Esophagus (tissue), 2 donors: ENCODE measurements around the gene CYP2E1. TPM values are rescaled to one million over a fixed set of nuclear protein-coding genes. Genes with fewer than 3 reads are reported as not detected.
A peak's percentile ranks its signal among the peaks of the same experiment; 100 is the strongest.

Experiments
- H3K27ac ChIP-seq, 2 donors: one replicate each; pipeline ENCODE4 v1.5.1; 2013; ENCODE audit warnings: low read depth in 2 of 2, mild to moderate bottlenecking in 2 of 2, inconsistent platforms in 1 of 2, low read length in 1 of 2, moderate library complexity in 1 of 2
- H3K27me3 ChIP-seq, 2 donors: one replicate each; pipeline ENCODE4 v1.6.1; 2013; ENCODE audit warnings: low read length in 2 of 2, control low read depth in 1 of 2, mild to moderate bottlenecking in 1 of 2; ENCODE audit not compliant: insufficient read depth in 2 of 2, control insufficient read depth in 1 of 2
- H3K36me3 ChIP-seq, 2 donors: one replicate each; pipeline ENCODE4 v1.6.1; 2013; ENCODE audit warnings: low read length in 1 of 2; ENCODE audit not compliant: control insufficient read depth in 2 of 2, insufficient read depth in 2 of 2
- H3K4me1 ChIP-seq, 2 donors: one replicate each; pipeline ENCODE4 v1.6.1; 2013; ENCODE audit warnings: low read length in 1 of 2; ENCODE audit not compliant: control insufficient read depth in 2 of 2, insufficient read depth in 2 of 2
- H3K4me3 ChIP-seq, 2 donors: one replicate each; pipeline ENCODE4 v1.5.1; 2013; ENCODE audit warnings: low read length in 2 of 2, mild to moderate bottlenecking in 2 of 2, low read depth in 1 of 2, moderate library complexity in 1 of 2
- H3K9me3 ChIP-seq, 2 donors: one replicate each; pipeline ENCODE4 v1.6.1; 2013; ENCODE audit warnings: mild to moderate bottlenecking in 2 of 2, low read depth in 1 of 2, low read length in 1 of 2, moderate library complexity in 1 of 2; ENCODE audit not compliant: control insufficient read depth in 2 of 2, insufficient read depth in 1 of 2
- WGBS, 2 donors: extraction: QIAGEN DNeasy Blood & Tissue Kit; methylation state at CpG; one replicate each; pipeline ENCODE4 v1.1.7; 2013; 5-methylcytosine and 5-hydroxymethylcytosine counted together
- polyA plus RNA-seq, 2 donors: library from polyadenylated mRNA; stranded (reverse); fragments of 200-250 nt; gene quantifications; one replicate each; pipeline ENCODE4 v1.2.3, GENCODE V29; 2013
- donor health status: healthy with polysubstance abuse.
- donor health status: Bipolar disorder and iron deficiency.

The CYP2E1 gene
- polyA plus RNA-seq, 2 donors, result 15.8 to 19.3 TPM

GRCh38 chr10:133525444-133525843 lies 1.7 kb upstream of the CYP2E1 start:
- H3K27me3 ChIP-seq, result peaks cover 0 to 6% of the 10 kb centered on the region in 2 donors
- 90 to 91% methylated on average over 7 of the region's 7 CpGs for WGBS, 2 donors
- H3K27ac ChIP-seq, result peak overlapping the region in 1 of 2 donors; percentile 52
- H3K36me3 ChIP-seq, result no peaks in the 10 kb centered on the region
- H3K4me1 ChIP-seq, result peaks cover 4 to 18% of the 10 kb centered on the region in 2 donors
- peaks cover 0 to 8% of the 10 kb centered on the region in 2 donors for H3K9me3 ChIP-seq
- no peak overlapping the region for H3K4me3 ChIP-seq

DNA sequence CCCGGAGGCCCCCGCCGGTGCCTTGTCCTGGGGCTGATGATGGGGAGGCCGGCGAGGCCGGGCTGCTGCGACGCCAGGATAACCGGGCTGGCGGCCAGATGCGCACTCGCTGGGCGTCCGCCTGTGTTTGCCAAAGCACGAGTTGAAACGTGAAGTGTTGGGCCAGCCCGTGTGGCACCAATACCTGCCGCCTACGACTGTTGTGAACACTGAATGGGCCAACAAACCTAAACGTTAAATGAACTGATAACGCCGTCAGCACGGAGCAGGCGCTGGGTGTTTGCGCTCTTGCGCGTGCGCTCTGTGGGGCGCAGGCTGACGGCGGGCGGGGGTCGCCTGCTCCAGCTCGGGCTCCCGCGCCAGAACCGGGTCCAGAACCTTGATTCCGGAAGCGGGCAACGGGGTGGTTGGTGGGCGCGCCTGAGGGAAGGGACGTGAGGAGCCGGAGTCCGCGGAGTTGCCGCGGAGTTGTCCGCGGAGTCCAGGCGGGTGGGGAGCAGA lies 658 bp downstream of the CYP2E1 start:
- Histone ChIP-seq H3K9me3 (peaks cover 0 to 8% of the 10 kb centered on the region in 2 donors), H3K27me3 (peaks cover 0 to 6% of the 10 kb centered on the region in 2 donors), H3K27ac (peak overlapping the region; percentile 77 to 82), H3K4me3 (peak overlapping the region; percentile 49 to 71), H3K4me1 (peaks cover 4 to 18% of the 10 kb centered on the region in 2 donors), H3K36me3 (peaks cover 2 to 3% of the 10 kb centered on the region in 2 donors)
- 6 to 11% methylated on average over 51 of the region's 51 CpGs for WGBS, 2 donors

- Histone ChIP-seq H3K4me1 (peaks cover 4 to 18% of the 10 kb centered on the region in 2 donors), H3K9me3 (peaks cover 0 to 8% of the 10 kb centered on the region in 2 donors), H3K36me3 (peaks cover 2 to 4% of the 10 kb centered on the region in 2 donors), H3K27me3 (peaks cover 0 to 6% of the 10 kb centered on the region in 2 donors), H3K4me3 (peak overlapping the region; percentile 49 to 71), H3K27ac (peak overlapping the region; percentile 77 to 82)
- 3 to 6% methylated on average over 50 of the region's 50 CpGs for WGBS, 2 donors
Observed at GRCh38 chr10:133528296-133528844, 1.2 kb downstream of the CYP2E1 start.

DNA sequence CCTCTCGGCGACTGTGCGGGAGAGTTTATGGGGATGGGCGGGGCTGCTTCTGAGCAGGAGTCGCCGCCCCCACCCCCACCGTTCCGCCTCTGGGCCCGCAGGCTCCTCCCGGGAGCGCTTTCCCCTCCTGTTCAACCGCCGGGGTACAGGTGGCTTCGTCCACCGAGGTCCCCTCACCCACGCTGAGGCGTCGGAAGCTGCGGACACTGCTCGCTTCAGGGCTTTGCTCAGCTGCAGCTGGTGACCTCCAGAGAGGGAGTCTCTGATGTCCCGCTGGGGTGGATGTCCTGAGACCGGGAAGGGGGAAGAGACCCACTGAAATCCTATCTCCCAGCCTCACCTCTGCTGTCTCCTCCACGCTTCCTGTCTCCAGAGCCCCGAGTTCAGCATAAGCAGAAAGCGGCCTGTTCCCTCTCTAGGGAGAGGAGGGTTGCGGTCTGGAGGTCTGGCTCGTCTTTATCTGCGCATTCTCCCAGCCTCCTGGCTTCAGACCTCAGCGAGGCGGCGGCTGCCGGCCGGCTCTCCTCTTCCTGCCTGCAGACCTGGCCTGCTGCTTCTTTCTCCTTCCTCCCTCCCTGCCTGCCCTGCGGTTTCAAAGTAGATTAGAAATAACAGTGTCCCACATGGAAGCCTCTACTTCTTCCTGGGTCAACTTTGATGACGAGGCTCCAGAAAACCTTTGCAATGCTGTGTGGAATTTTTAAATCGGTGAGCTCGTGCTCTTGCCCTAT lies 1.8 kb downstream of the CYP2E1 start:
- Histone ChIP-seq H3K4me3 (peak overlapping the region; percentile 49 to 71), H3K27me3 (peaks cover 0 to 6% of the 10 kb centered on the region in 2 donors), H3K9me3 (peaks cover 0 to 5% of the 10 kb centered on the region in 2 donors), H3K27ac (peak overlapping the region; percentile 56 to 82), H3K4me1 (peaks cover 4 to 20% of the 10 kb centered on the region in 2 donors), H3K36me3 (peaks cover 2 to 4% of the 10 kb centered on the region in 2 donors)
- 2 to 6% methylated on average over 37 of the region's 37 CpGs for WGBS, 2 donors

GRCh38 chr10:133529576-133529946 lies 2.4 kb downstream of the CYP2E1 start:
- H3K27me3 ChIP-seq, result peaks cover 0 to 6% of the 10 kb centered on the region in 2 donors
- peaks cover 2 to 4% of the 10 kb centered on the region in 2 donors for H3K36me3 ChIP-seq
- H3K4me3 ChIP-seq, result peak overlapping the region; percentile 49 to 71
- H3K4me1 ChIP-seq, result peaks cover 4 to 20% of the 10 kb centered on the region in 2 donors
- WGBS, 2 donors, result 10 to 30% methylated on average over 26 of the region's 26 CpGs
- H3K27ac ChIP-seq, result no peak overlapping the region
- H3K9me3 ChIP-seq, result peaks cover 0 to 8% of the 10 kb centered on the region in 2 donors

- Histone ChIP-seq H3K27me3 (peaks cover 0 to 6% of the 10 kb centered on the region in 2 donors), H3K4me1 (peaks cover 4 to 20% of the 10 kb centered on the region in 2 donors), H3K36me3 (peaks cover 2 to 4% of the 10 kb centered on the region in 2 donors), H3K27ac (no peak overlapping the region), H3K9me3 (peaks cover 0 to 3% of the 10 kb centered on the region in 2 donors), H3K4me3 (no peak overlapping the region)
- 65 to 66% methylated on average over 9 of the region's 9 CpGs for WGBS, 2 donors
Observed at GRCh38 chr10:133530506-133530905, 3.3 kb downstream of the CYP2E1 start.

GRCh38 chr10:133532871-133533270 lies 5.7 kb downstream of the CYP2E1 start:
- H3K4me1 ChIP-seq, result peaks cover 0 to 16% of the 10 kb centered on the region in 2 donors
- H3K36me3 ChIP-seq, result peaks cover 2 to 7% of the 10 kb centered on the region in 2 donors
- peaks cover 0 to 3% of the 10 kb centered on the region in 2 donors for H3K9me3 ChIP-seq
- H3K27ac ChIP-seq, result no peak overlapping the region
- H3K27me3 ChIP-seq, result peaks cover 0 to 3% of the 10 kb centered on the region in 2 donors
- H3K4me3 ChIP-seq, result no peak overlapping the region
- WGBS, 2 donors, result 78 to 80% methylated on average over 7 of the region's 7 CpGs

- 81 to 89% methylated on average over 7 of the region's 7 CpGs for WGBS, 2 donors
- peaks cover 0 to 3% of the 10 kb centered on the region in 2 donors for H3K27me3 ChIP-seq
- H3K36me3 ChIP-seq, result peaks cover 2 to 10% of the 10 kb centered on the region in 2 donors
- H3K27ac ChIP-seq, result no peak overlapping the region
- no peak overlapping the region for H3K4me3 ChIP-seq
- peaks cover 0 to 9% of the 10 kb centered on the region in 2 donors for H3K4me1 ChIP-seq
- H3K9me3 ChIP-seq, result peaks cover 0 to 3% of the 10 kb centered on the region in 2 donors
Observed at GRCh38 chr10:133534417-133534816, 7.3 kb downstream of the CYP2E1 start.

GRCh38 chr10:133536198-133536597 lies 9.0 kb downstream of the CYP2E1 start:
- WGBS, 2 donors, result 61 to 65% methylated on average over 4 of the region's 4 CpGs
- H3K36me3 ChIP-seq, result peaks cover 2 to 12% of the 10 kb centered on the region in 2 donors
- no peak overlapping the region for H3K27ac ChIP-seq
- no peaks in the 10 kb centered on the region for H3K27me3 ChIP-seq
- H3K9me3 ChIP-seq, result peaks cover 0 to 3% of the 10 kb centered on the region in 2 donors
- H3K4me3 ChIP-seq, result no peak overlapping the region
- H3K4me1 ChIP-seq, result peaks cover 0 to 3% of the 10 kb centered on the region in 2 donors
